SU-DHL-6 (cell line): ENCODE data around the gene FAM184A.

Source experiments
- H2AFZ ChIP-seq: fragments of 200-600 bp; sonication (generic); 2 replicates; pipeline ENCODE4 v1.6.1; 2014; ENCODE audit warnings: low read depth, mild to moderate bottlenecking, moderate library complexity, mixed read lengths, antibody characterized with exemption, low read length; ENCODE audit not compliant: severe bottlenecking
- H3F3A ChIP-seq: fragments of 200-600 bp; shearing (Covaris generic); 2 replicates; pipeline ENCODE4 v1.6.0; 2016; ENCODE audit warnings: antibody characterized with exemption, mild to moderate bottlenecking; ENCODE audit not compliant: insufficient read depth
- H3K27ac ChIP-seq: fragments of 200-600 bp; sonication (generic); 2 replicates; pipeline ENCODE4 v1.5.1; 2016; ENCODE audit warnings: low read depth, mild to moderate bottlenecking, low read length, moderate library complexity, mixed read lengths
- H3K27me3 ChIP-seq: fragments of 200-600 bp; sonication (generic), shearing (Covaris generic); 2 replicates; pipeline ENCODE4 v1.6.0; 2014; ENCODE audit warnings: mild to moderate bottlenecking, low read length
- H3K36me3 ChIP-seq: fragments of 200-600 bp; sonication (generic); 2 replicates; pipeline ENCODE4 v1.6.1; 2014; ENCODE audit warnings: mild to moderate bottlenecking, low read length, mixed read lengths
- H3K4me2 ChIP-seq: fragments of 300-600, 200-600 bp; shearing (Covaris generic), sonication (generic); 2 replicates; pipeline ENCODE4 v1.6.0; 2014; ENCODE audit warnings: low read length, low read depth, mild to moderate bottlenecking; ENCODE audit not compliant: poor library complexity, severe bottlenecking
- H3K4me3 ChIP-seq: fragments of 200-600 bp; sonication (generic); 2 replicates; pipeline ENCODE4 v1.5.1; 2014; ENCODE audit warnings: antibody characterized with exemption, low read length, mild to moderate bottlenecking, mixed read lengths; ENCODE audit not compliant: insufficient read depth, poor library complexity, severe bottlenecking
- H3K79me2 ChIP-seq: fragments of 200-600 bp; sonication (generic); 2 replicates; pipeline ENCODE4 v1.6.1; 2014; ENCODE audit warnings: mild to moderate bottlenecking, low read length, moderate library complexity; ENCODE audit not compliant: insufficient read depth
- H3K9ac ChIP-seq: fragments of 200-600 bp; sonication (generic); 2 replicates; pipeline ENCODE4 v1.7.0; 2014; ENCODE audit warnings: mild to moderate bottlenecking, low read length
- H3K9me2 ChIP-seq: fragments of 200-600 bp; sonication (generic); replicated peaks from 2 replicates; pipeline ENCODE4 v1.6.1; 2014; ENCODE audit warnings: low read length; ENCODE audit not compliant: insufficient read depth
- H3K9me3 ChIP-seq: fragments of 200-600 bp; sonication (generic); 2 replicates; pipeline ENCODE4 v1.6.1; 2014; ENCODE audit warnings: low read length, mixed read lengths; ENCODE audit not compliant: insufficient read depth
- H4K20me1 ChIP-seq: fragments of 200-600 bp; sonication (generic); 2 replicates; pipeline ENCODE4 v1.6.1; 2014; ENCODE audit warnings: low read depth, mild to moderate bottlenecking, antibody characterized with exemption, low read length, moderate library complexity, mixed read lengths
- EZH2phosphoT487 ChIP-seq: fragments of 200-600 bp; sonication (generic), shearing (Covaris generic); conservative IDR thresholded peaks from 2 replicates; pipeline ENCODE4 v1.6.1; 2018; ENCODE audit warnings: mild to moderate bottlenecking, antibody characterized with exemption, low read length, moderate library complexity, mixed read lengths
- TF ChIP-seq, protein P1 (sequence below): fragments of 200-600 bp; sonication (generic); IDR thresholded peaks from one replicate; pipeline ENCODE4 v1.5.1; 2017; ENCODE audit warnings: antibody characterized with exemption, mild to moderate bottlenecking, low read length, moderate library complexity; ENCODE audit not compliant: insufficient read depth, poor library complexity, severe bottlenecking

FAM184A gene

DNA sequence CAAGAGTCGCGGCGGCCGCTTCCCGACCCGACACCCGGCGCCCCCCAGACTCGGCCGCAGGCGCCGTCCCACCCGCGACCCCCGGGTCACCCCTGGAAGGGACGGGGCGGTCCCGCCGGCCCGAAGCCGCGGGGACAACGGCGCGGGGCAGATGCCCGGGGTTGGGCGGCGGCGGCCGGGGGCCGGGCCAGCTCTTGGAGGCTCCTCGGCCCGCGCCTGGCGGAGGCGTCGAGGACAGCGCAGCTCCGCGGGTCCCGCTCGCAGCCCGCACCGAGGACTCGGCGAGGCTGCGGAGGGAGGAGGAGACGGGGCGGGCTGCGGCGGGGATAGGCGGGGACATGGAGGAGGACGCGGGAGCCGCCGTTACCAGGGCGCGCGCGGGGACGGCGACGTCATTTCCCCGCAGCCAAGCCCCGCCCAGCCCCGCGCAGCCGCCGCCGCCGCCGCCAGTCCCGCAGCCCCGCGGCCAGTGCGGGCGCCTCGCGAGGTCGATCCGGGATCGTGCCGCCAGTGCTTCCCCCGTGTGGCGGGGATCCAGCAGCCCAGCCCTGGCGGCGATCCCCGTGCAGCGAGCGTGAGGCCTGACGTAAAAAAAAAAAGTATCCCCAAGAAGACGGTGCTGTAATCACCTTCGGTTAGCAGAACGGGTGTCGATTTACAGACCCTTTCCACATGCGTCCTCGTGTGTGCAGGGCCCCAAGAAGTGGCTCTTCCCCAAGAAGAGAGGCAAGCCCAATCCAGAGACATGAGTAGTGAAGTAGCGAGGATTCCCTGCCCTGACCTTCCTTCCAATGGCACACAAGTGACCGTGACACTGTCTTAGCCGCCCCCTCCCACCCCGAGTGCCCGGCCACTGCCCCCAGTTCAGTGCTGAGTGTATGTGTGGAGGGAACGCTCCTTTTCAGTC, at the start of gene FAM184A:
Gene FAM184A (minus strand): TSS at position 289 of the 907 bp plus-strand sequence. CDS start 365 bp downstream, outside the sequence.
- Histone ChIP-seq H3K79me2 (no peaks in the 10 kb centered on the region), H2AFZ (peak within 1 kb of the TSS; percentile 72), H3K4me2 (peak within 1 kb of the TSS; percentile 61), H3K27me3 (no peaks in the 10 kb centered on the region), H4K20me1 (no peaks in the 10 kb centered on the region), H3K9ac (peak within 1 kb of the TSS; percentile 57), H3K4me3 (peak within 1 kb of the TSS; percentile 59), H3F3A (no peaks in the 10 kb centered on the region), H3K27ac (no peak within 1 kb of the TSS), H3K9me3 (peaks cover 10% of the 10 kb centered on the region; the same call in 1 of the 2 replicates), H3K36me3 (no peaks in the 10 kb centered on the region), H3K9me2 (no peaks in the 10 kb centered on the region)
- TF ChIP-seq, protein P1, sequence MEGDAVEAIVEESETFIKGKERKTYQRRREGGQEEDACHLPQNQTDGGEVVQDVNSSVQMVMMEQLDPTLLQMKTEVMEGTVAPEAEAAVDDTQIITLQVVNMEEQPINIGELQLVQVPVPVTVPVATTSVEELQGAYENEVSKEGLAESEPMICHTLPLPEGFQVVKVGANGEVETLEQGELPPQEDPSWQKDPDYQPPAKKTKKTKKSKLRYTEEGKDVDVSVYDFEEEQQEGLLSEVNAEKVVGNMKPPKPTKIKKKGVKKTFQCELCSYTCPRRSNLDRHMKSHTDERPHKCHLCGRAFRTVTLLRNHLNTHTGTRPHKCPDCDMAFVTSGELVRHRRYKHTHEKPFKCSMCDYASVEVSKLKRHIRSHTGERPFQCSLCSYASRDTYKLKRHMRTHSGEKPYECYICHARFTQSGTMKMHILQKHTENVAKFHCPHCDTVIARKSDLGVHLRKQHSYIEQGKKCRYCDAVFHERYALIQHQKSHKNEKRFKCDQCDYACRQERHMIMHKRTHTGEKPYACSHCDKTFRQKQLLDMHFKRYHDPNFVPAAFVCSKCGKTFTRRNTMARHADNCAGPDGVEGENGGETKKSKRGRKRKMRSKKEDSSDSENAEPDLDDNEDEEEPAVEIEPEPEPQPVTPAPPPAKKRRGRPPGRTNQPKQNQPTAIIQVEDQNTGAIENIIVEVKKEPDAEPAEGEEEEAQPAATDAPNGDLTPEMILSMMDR = no peak
- no peak for TF ChIP-seq EZH2phosphoT487

GRCh38 chr6:119127627-119128026, 49.2 kb upstream of the FAM184A start:
- H3K9ac ChIP-seq = no peak overlapping the region
- H3K36me3 ChIP-seq = no peaks in the 10 kb centered on the region
- no peak overlapping the region for H3K27ac ChIP-seq
- H3K4me3 ChIP-seq = no peak overlapping the region
- H3K9me2 ChIP-seq = no peaks in the 10 kb centered on the region
- no peak for TF ChIP-seq EZH2phosphoT487
- TF ChIP-seq, protein P1 = no peak
- no peaks in the 10 kb centered on the region for H3F3A ChIP-seq
- no peak overlapping the region for H2AFZ ChIP-seq
- no peaks in the 10 kb centered on the region for H3K27me3 ChIP-seq
- H3K79me2 ChIP-seq = no peaks in the 10 kb centered on the region
- H3K4me2 ChIP-seq = no peak overlapping the region
- no peaks in the 10 kb centered on the region for H3K9me3 ChIP-seq
- no peaks in the 10 kb centered on the region for H4K20me1 ChIP-seq

GRCh38 chr6:119126826-119127225, 48.4 kb upstream of the FAM184A start:
- Histone ChIP-seq H3K9me3 (no peaks in the 10 kb centered on the region), H2AFZ (no peak overlapping the region), H3F3A (no peaks in the 10 kb centered on the region), H3K79me2 (no peaks in the 10 kb centered on the region), H3K27me3 (no peaks in the 10 kb centered on the region), H3K36me3 (no peaks in the 10 kb centered on the region), H3K4me2 (no peak overlapping the region), H3K4me3 (no peak overlapping the region), H3K9me2 (no peaks in the 10 kb centered on the region), H3K9ac (no peak overlapping the region), H3K27ac (no peak overlapping the region), H4K20me1 (no peaks in the 10 kb centered on the region)
- no peak for TF ChIP-seq EZH2phosphoT487
- TF ChIP-seq, protein P1 = no peak
